OCI-LY3 (cell line): ENCODE results near the gene HEXIM1.

Experiments
- CTCF ChIP-seq: fragments of 200-600, 300-600 bp; sonication (generic); IDR thresholded peaks from 2 replicates; pipeline ENCODE4 v1.5.1; 2014; ENCODE audit warnings: antibody characterized with exemption, low read length, low read depth
- EZH2phosphoT487 ChIP-seq: fragments of 200-600 bp; shearing (Covaris generic); IDR thresholded peaks from 2 replicates; pipeline ENCODE4 v1.6.1; 2018; ENCODE audit warnings: antibody characterized with exemption, mixed run types, low read depth

GRCh38 chr17:45110676-45111611 lies 37.3 kb upstream of the HEXIM1 start:
- TF ChIP-seq EZH2phosphoT487 (no peak), CTCF (no peak)
